T-helper 1 cell (primary cell): ENCODE data around the gene MIPOL1.
"Not testable (repeated sequence)": the region's sequence is repeated elsewhere in the genome, so short reads cannot be mapped to it uniquely, and the experiment has no call there.

Source experiments
- DNase-seq, 5 donors: peaks; one replicate each; pipeline ENCODE4 v3.0.0-alpha.2; 2012 to 2020

Gene MIPOL1

DNA sequence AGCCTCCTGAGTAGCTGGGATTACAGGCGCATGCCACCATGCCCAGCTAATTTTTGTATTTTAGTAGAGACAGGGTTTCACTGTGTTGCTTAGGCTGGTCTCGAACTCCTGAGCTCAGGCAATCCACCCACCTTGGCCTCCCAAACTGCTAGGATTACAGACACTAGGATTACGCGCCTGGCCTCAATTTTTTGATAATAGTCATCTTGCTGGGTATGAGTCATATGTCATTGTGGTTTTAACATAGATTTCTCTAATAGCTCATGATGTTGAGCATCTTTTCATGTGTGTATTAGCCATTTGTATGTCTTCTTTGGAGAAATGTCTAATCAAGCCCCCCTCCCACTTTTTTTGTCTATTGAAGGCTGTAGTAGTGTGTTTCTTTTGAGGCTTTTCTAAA lies 38.3 kb downstream of the MIPOL1 start:
- not testable (repeated sequence) for DNase-seq

DNA sequence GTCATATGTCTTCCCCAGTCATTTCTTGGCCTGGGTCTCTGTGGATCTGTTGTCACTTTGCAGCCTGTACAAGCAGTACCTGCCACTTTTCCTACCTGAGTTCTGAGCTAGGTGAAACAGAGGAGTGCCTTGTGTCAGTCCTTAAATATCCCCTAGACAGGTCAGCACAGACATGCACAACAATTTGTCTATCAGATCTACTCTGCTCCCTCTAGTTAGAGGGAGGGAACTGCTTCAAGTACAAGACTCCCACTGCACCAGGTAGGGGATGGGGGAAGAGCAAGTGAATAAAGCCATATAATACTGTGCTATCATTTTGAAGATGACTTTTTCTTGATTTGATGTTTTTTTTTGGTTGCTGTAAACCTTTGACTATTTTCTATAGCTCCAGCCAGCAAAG lies 39.4 kb downstream of the MIPOL1 start:
- DNase-seq, result no peak

DNA sequence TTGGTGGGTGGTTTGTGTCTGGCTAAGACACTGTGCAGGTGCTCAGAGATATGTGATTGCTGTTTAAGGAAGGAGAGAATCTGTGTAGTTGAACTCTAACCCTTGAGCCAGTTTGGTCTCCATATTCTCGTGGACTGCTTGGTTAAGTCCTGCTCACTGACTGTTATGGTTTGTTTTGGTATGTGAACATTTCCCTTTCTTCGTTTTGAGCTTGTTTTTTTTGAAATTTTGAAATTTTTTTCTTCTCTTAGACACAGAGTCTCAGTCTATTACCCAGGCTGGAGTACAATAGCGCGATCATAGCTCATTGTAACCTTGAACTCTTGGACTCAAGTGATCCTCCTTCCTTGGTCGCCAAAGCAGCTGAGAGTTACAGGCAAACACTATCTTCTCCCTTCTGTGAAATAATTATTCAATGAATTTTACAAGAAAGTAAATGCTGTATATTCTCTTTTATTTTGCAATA lies 40.0 kb downstream of the MIPOL1 start:
- DNase-seq, result no peak

DNA sequence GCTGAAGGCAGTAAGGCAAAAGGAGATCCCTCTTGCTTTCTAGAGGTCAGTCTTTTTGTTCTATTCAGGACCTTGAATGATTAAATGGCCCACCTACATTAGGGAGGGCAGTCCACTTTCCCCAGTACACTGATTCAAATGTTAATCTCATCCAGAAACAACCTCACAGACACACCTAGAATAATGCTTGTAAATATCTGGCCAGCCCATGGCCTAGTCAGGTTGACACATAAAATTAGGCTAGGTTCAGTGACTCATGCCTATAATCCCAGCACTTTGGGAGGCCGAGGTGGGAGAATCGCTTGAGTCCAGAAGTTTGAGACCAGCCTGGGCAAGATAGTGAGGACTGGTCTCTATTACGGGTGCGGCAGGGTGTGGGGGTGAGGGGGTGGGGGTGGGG lies 43.5 kb downstream of the MIPOL1 start:
- no peak for DNase-seq

DNA sequence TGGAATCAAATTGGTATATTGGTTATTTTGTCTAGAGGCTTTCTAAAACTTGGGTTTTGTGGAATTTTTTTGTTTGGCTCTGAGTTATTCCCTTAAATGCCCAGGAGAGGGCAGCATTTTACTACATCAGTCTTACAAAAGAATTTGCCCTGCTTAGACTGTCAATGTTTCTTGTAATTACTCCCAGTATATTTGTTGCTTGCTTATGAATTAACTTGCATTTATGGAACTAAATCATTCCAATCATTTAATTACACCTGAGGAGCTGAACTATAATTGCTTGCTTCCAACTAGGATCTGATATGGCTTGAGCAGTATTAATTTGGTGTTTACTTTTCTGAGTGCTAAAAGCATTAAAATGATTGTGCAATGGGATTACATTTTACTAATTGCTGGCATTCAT lies 48.7 kb downstream of the MIPOL1 start:
- peak in 1 of 5 donors; percentile 4 for DNase-seq

DNA sequence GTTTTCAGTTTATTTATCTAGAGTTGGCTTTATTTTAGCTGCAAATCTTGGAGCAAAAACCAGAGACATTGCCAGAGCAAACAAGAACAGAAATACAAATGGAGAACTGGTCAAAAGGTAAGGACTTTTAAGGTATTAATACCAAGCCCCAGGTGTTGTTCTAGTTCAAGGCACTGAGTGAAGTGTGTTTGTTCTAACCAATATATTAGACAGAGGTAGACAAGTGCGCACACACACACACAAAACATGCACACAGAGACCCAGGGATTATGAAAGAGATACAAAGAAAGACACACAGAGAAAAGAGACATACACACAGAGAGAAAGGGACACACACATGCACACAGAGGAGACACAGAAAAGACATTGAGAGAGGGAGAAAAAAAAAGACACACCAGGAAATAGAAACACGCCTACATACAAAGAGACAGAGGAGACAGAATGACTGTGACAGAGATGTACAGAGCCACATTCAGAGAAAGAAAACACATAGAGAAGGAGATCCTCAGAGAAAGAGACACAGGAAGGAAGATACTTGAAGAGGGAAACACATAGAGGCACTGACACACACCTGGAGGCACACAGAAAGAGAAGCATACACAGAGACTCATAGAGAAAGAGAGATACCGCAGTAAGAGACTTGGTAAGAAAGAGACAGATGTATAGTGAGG lies 50.2 kb downstream of the MIPOL1 start:
- no peak for DNase-seq

DNA sequence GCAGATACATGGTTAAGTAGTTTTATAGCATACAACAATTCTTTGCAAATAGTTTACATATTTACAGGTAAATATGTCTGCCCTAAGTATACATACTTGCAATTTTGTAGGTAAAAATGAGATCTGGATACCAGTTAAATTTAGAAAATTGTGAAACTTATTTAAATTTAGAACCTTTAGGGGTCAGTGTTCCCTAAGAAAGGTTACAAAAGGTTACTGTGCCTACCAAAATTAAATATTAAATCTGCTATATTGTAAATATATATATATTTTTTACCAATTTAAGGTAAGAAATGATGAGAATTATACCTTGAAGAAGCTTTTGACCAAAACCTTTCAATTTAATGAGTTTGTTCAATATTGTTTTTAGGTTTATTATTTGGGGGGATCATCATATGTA lies 54.0 kb downstream of the MIPOL1 start:
- DNase-seq, result no peak

DNA sequence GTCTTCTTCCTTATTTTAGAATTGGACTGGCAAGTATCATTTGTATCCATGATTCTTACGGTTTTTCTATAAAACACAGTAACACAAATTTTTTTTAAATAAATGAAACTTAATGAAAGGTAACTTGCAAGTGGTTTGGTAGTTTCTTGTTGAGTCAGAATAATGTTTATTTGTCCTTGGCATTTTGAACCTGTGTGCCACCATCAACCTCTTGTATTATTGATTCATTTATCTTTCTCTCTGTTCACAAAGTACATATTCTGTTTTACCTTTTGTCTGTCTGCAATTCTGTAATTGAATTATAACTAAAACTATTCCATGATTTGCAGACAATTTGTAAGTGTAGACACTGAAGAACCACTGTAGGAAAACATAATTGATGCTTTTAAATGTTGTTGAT lies 54.7 kb downstream of the MIPOL1 start:
- DNase-seq, result no peak

DNA sequence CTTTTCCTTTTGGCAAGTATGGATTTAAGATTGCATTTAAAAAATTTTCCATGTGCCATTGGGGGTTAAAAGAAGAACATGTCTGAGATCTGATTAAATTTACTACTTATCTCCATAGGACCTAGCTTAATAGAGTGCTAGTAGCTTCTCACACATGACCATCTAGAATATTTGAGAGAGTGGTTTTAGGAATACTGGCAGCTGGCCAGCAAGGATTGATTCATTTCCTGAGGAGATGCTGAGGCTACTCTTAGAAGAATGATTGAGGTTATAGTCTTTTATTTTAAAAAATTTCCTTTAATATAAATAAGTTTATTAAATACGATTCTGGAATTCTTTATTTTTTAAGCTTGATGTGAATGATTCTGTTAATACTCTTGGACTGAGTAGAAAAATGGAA lies 56.2 kb downstream of the MIPOL1 start:
- no peak for DNase-seq

DNA sequence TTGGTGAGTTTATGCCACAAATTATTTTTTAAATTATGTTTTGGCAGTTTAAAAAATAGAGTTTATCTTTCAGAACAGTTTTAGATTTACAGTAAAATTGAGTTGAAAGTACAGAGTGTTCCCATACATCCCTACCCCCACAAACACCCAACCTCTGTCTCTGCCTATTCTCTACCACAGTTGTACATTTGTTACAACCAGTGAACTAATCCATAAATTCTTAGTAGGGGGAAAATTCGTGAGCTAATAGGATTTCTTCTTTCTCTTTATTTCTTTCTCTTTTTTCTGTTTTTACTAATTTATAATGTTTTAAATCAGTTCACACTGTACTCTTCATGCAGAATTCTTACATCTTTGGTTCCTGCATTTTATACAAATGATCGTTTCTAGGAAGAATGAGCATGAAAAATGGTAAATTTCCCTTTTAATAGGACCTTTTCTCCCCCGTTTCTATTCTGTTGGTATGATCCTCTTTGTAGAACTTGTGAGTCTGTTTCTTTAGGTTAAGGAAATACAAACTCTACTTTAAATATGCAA lies 56.7 kb downstream of the MIPOL1 start:
- DNase-seq, result no peak

DNA sequence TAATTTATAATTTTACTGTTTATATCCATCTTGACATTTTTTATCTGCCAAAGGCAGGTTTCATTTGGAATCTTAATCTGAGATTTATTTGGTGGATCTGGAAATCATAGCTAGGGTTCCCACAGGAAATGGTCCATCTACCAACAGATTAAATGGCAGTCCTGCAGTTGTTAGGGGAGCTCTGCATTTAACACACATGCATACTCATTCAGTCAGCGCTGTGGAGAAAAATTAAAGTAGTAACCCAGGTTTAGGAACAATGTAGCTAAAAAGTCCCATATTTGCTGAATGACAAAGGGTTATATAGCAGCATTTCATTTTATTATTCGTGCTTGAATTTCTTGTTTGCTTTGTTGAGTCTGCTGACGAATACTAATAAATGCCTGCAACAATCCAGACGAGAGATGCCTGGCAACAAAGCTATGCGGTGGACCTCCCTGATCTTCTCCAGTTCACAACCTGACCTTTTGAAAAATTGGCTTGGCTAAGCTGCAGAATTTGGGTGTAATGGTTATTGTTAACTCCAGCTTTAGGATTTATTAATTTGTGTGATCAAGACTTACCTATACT lies 59.8 kb downstream of the MIPOL1 start:
- no peak for DNase-seq

DNA sequence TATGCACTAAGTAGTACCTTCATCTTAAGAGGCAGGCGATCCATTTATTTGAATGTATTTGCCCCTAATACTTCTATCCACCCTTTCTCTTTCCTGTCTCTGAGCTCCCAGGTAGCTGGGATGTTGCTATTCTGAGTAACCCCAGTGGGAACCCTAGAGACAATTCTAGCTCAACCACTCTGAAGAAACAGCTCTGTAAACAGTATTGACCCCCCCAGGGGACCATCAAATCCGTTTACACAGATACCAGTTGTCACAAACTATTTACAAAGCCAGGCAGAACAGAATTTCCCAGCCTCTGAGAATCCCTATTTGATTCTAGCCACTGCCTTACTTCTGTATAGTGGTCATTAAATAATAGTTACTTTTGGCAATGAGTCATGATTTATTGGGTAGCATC lies 64.9 kb downstream of the MIPOL1 start:
- DNase-seq, result no peak

DNA sequence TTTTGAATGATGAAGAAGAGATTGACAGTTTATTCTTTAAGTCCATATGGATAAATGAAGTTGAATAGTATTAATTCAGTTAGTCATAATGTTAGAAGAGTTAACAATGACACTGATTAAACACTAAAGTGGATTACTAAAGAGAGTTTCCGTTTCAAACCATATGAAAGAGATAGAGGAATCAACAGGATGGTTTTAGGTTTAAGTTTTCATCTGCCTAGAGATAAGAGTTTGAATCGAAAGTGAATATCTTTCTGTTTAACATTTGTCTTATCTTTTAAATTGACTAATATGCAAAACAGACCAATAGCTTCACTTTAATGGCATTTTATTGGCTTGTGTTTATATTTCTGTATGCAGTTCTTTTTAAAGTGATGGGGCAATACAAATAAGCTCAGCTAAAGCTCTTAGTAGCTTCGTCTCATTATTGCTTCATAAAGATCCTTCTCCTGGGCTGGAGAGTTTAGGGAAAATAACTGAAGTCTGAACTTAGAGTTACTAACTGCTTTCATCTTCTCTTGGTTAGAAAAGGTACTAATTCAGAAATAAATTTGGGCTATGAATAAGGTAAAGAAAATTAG lies 66.0 kb downstream of the MIPOL1 start:
- no peak for DNase-seq

DNA sequence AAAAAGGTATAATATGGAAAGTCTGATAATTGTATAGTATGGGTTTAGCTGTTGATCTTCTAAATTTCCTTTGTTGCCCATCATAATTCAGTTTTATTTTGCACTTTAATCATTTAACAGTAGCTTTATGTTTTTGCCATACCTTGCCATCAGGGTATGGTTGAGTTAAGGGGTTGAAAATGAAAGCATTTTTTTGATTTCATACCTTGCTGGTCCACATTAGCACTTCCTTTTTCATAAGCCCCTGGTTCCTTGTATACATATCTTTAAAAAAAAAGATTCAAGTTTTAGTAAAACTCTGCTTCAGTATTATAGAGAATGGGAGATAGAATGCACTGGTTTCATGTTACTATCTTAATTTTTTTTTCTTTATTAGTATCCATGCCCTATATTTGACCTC lies 71.1 kb downstream of the MIPOL1 start:
- DNase-seq, result no peak

DNA sequence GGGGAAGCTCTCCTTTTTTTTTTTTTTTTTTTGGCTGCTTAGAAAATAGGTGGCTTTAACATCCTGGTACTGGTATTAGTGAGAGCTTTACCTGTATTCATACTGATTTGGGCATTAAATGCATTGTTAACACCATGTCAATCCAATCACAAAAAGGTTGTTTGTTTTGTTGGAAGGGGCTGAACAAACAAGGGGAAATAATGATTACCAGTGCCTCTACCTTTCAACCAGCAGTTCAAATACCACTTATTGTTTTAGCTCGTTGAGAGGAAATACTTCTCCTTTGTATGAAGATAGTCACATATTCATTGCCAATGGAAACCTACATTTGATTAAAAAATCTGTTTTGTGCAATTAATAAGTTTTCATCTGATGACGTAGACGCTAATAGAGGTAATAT lies 72.9 kb downstream of the MIPOL1 start:
- DNase-seq, result no peak

DNA sequence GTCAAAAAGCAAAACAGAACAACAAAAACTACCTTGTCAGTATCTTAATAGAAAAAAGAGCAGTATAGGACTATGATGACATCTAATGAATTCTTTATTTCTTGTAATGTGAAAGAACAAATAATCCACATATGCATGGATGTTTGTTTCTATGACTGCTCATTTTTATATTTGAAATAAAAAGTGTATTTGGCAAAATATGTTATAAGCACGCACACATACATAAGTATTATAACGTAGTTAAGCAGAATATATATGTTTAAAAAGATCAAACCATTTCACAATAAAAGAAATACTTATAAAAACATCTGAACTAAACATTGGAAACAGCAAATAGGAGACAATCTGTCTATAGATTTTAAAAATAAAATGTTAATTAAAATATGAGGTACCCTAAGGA lies 74.8 kb downstream of the MIPOL1 start:
- DNase-seq, result no peak

DNA sequence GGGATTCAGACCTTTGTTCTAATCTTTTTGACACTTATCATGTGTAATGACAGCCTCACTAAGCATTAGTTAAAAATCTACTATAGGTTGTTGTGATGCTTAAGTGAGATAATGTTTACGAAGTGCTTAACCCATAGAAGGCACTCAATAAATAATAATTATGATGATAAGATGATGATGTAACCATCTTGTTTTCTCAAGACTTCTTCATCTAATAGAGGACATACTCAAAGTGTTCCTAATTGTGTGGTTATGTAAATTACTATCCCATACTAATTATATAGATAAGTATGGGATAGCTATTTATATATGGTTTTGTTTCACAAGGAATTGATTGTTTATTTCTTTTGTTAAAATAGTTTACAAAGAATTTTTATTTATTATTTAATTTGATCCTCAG lies 76.9 kb downstream of the MIPOL1 start:
- no peak for DNase-seq

DNA sequence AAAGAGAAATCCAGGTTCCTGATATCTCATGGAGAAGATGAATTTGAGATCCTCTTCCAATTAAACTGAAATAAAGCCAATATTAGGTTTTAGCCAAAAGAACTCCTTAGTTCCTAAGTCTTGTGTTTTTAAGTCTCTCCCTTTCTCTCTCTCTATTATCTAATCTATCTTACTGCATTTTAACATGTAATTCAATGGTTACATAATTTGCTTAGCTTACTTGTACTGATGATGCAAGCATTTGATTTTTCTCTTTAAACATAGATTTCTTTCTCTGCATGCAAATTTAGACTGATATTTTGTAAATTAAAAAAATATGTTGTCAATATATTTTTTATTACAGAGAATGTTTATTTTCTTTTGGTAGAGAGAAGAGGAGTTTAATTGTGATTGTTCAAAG lies 78.2 kb downstream of the MIPOL1 start:
- no peak for DNase-seq

DNA sequence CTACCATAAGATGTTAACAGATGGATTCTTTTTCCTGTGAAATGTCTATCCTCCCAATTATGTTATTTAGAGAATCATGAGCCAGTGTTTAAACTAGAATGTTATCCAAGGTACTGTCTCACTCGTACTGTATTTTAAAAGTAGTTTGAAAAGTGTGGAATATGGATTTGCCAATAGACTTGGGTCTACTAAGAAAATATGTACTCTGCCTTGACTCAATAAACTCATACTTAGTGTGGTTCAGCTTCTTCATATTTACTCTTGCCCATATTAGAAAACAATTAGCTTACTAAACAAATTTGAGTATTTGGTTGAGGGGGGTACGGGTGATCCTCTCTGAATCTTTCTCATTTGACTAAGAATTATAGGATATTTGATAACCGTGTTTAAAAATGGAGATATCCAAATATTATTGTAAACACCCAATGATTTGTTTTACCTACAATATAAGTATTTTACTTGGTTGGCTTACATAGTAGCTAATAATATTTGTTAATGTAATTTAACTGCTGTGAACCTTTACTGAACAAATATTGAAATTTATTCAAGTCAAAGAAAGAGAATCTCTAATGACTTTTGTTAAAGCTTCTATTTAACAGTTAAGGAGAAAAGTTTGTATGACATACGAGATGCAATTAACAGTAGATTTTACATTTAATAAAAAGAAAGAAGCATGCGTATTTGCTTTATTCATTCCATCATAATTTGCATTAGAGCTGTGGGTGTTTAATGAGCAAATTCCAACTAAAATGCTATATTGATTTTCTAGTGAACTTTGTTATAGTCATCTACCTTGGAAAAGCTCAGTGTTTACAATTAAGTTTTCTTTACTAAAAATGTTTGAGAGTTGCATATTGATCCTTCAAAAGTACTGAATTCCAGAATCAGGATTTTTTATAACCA lies 81.2 kb downstream of the MIPOL1 start:
- no peak for DNase-seq

DNA sequence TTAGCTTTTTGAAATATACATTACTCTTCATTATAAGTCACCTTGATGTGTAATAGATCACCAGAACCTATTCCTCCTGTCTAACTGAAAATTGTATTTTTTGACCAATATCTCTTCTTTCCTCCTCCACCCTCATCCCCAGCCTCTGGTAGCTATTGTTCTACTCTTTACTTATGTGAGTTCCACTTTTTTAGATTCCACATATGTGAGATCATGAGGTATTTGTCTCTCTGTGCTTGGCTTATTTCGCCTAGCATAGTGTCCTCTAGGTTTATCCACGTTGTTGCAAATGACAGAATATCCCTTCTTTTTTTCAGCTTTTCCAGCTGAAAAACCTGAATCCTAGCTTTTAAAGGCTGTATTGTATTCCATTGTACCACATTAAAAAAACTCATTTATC lies 82.1 kb downstream of the MIPOL1 start:
- DNase-seq, result no peak

DNA sequence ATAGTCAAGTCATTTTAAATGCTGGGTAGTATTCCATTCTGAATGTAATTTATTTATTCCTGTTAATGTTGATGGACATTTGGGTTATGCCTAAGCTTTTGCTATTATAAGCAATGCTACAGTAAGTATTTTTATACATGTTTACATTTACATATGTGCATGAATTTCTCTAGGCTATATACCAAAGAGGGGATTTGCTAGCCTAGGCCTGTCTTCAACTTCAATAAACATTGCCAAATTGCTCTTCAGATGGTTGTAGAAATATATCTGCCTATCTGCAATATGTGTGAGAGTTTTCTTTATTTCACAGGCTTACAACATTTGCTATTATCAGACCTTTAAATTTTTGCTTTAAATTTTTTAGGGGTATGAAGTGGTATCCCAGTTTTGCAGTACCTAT lies 87.0 kb downstream of the MIPOL1 start:
- DNase-seq, result no peak

DNA sequence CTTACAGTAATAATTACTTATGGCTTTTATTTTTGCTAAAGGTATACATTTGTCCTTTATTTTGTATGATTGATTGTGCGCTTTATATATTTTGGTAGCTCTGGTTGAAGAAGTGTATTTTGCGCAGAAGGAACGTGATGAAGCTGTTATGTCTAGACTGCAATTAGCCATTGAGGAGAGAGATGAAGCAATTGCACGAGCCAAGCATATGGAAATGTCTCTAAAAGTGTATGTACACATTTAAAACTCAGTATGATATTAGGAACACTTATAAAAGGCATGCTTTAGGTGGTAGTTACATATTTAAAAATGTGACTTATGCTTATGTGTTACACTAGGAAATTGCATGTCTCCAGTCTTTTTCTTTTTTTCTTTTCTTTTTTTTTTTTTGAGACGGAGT lies 87.5 kb downstream of the MIPOL1 start:
- no peak for DNase-seq

DNA sequence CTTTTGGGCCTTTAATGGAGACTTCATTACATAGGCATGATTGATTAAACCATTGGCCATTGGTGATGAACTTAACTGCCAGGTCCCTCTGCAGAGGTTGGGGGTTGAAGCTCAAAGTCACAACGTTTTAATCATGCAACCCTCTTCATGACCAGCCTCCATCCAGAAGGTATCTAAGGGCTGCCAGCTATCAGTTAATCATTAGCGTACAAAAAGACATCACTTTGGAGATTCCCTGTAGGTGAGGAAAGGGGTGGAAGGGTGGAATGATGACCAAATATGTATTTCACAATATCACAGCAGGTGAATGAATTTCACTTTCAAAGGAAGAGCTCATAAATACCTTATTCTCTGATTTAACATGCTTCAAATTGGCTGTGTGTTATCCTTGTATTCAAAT lies 92.0 kb downstream of the MIPOL1 start:
- no peak for DNase-seq
